Smooth muscle cell (in vitro differentiated cells): ENCODE data around the gene ARNT2. TPM values are rescaled to one million over a fixed set of nuclear protein-coding genes. Genes with fewer than 3 reads are reported as not detected.
A peak's percentile ranks its signal among the peaks of the same experiment; 100 is the strongest.

Experiments used
- DNase-seq: peaks from one replicate; lab custom pipeline; 2025; ENCODE audit not compliant: unreplicated experiment; lab: John Stamatoyannopoulos, UW
- H2AFZ ChIP-seq: fragments of 200-600 bp; sonication (generic); 2 replicates; pipeline ENCODE4 v1.6.0; 2016; ENCODE audit warnings: antibody characterized with exemption, low read depth, mild to moderate bottlenecking
- H3F3A ChIP-seq: fragments of 200-600 bp; sonication (generic); 2 replicates; pipeline ENCODE4 v1.6.0; 2017; ENCODE audit warnings: antibody characterized with exemption, low read depth
- H3K27ac ChIP-seq: fragments of 200-600 bp; sonication (generic); 2 replicates; pipeline ENCODE4 v1.5.1; 2016; ENCODE audit warnings: low read depth, mild to moderate bottlenecking
- H3K27me3 ChIP-seq: fragments of 200-600 bp; sonication (generic); 2 replicates; pipeline ENCODE4 v1.6.1; 2016; ENCODE audit warnings: low read depth, mild to moderate bottlenecking
- H3K36me3 ChIP-seq: fragments of 200-600 bp; sonication (generic); 2 replicates; pipeline ENCODE4 v1.5.1; 2016; ENCODE audit warnings: low read depth
- H3K4me1 ChIP-seq: fragments of 200-600 bp; sonication (generic); 2 replicates; pipeline ENCODE4 v1.5.1; 2016; ENCODE audit warnings: low read depth
- H3K4me2 ChIP-seq: fragments of 200-600 bp; sonication (generic); 2 replicates; pipeline ENCODE4 v1.6.0; 2016; ENCODE audit warnings: mild to moderate bottlenecking
- H3K4me3 ChIP-seq: fragments of 200-600 bp; sonication (generic); 2 replicates; pipeline ENCODE4 v1.5.1; 2016; ENCODE audit warnings: mild to moderate bottlenecking
- H3K79me2 ChIP-seq: fragments of 200-600 bp; sonication (generic); 2 replicates; pipeline ENCODE4 v1.6.0; 2016; ENCODE audit warnings: low read depth, mild to moderate bottlenecking
- H3K9ac ChIP-seq: fragments of 200-600 bp; sonication (generic); 2 replicates; pipeline ENCODE4 v1.6.0; 2016; ENCODE audit warnings: low read depth
- H3K9me3 ChIP-seq: fragments of 200-600 bp; sonication (generic); replicated peaks from 2 replicates; pipeline ENCODE4 v1.5.1; 2016; ENCODE audit warnings: low read depth
- H4K20me1 ChIP-seq: fragments of 200-600 bp; sonication (generic); 2 replicates; pipeline ENCODE4 v1.6.0; 2016; ENCODE audit warnings: low read depth
- WGBS: methylation state at CpG from one replicate; pipeline ENCODE4 v1.1.7; 2016; ENCODE audit warnings: low lambda C conversion rate; 5-methylcytosine and 5-hydroxymethylcytosine counted together
- polyA plus RNA-seq: library from polyadenylated mRNA; unstranded; fragments of >200 nt; fragmentation: Nextera tagmentation; extraction: Ambion mirVana; gene quantifications from 2 replicates; pipeline ENCODE4 v1.2.1, GENCODE V29; 2016
- total RNA-seq: library from RNA; depleted of rRNA; stranded (reverse); fragments of >200 nt; gene quantifications from 2 replicates; pipeline ENCODE4 v1.2.3, GENCODE V29; 2014
- TF ChIP-seq, protein P1 (sequence below): fragments of 200-600 bp; sonication (generic); IDR thresholded peaks from 2 replicates; pipeline ENCODE4 v1.5.1; 2017; ENCODE audit warnings: borderline replicate concordance, mild to moderate bottlenecking, antibody characterized with exemption; ENCODE audit not compliant: insufficient read depth, poor library complexity, severe bottlenecking

ARNT2 gene
- total and polyA plus RNA-seq, 2 experiments from 2014 or later, result 0.55 to 2.8 TPM

DNA sequence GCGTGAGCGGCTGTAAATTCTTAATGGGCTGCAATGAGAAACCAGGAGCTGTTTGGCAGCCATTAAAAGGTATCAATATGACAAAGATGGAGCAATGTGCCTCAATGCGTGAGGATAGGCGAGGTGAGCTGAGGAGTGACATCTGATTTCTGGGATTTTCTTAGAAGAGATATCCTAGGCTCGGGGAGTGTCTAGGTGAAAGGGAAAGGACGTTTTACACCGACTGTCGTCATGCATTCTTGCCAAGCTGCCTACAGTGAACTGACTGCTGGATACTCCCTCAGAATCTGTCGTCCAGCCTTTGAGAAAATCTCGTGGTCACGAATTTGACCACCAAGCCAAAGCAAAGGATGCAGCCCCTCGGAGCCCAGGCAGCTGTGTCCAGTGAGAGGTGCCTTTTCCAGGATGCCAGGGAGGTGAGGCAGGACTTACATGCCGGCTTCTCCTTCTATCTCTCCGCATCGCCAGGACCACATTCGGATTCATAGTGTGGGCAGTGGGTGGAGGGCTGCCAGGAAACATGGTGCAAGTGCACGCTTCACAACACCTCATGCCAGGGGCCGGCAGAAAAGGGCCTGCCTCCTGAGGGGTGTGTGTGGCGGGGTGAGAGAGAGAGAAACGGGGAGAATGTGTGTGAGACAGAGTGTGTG, 210.7 kb downstream of the ARNT2 start:
- Histone ChIP-seq H3K4me2 (no peak overlapping the region), H3K9ac (no peak overlapping the region), H4K20me1 (no peaks in the 10 kb centered on the region), H3K4me1 (peaks cover 6% of the 10 kb centered on the region), H3K9me3 (no peaks in the 10 kb centered on the region), H3K27ac (no peak overlapping the region), H3K27me3 (no peaks in the 10 kb centered on the region), H2AFZ (no peak overlapping the region), H3K4me3 (no peak overlapping the region), H3K36me3 (no peaks in the 10 kb centered on the region), H3F3A (no peaks in the 10 kb centered on the region), H3K79me2 (no peaks in the 10 kb centered on the region)
- TF ChIP-seq, protein P1, sequence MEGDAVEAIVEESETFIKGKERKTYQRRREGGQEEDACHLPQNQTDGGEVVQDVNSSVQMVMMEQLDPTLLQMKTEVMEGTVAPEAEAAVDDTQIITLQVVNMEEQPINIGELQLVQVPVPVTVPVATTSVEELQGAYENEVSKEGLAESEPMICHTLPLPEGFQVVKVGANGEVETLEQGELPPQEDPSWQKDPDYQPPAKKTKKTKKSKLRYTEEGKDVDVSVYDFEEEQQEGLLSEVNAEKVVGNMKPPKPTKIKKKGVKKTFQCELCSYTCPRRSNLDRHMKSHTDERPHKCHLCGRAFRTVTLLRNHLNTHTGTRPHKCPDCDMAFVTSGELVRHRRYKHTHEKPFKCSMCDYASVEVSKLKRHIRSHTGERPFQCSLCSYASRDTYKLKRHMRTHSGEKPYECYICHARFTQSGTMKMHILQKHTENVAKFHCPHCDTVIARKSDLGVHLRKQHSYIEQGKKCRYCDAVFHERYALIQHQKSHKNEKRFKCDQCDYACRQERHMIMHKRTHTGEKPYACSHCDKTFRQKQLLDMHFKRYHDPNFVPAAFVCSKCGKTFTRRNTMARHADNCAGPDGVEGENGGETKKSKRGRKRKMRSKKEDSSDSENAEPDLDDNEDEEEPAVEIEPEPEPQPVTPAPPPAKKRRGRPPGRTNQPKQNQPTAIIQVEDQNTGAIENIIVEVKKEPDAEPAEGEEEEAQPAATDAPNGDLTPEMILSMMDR, result no peak
- 97% methylated on average over 20 of the region's 20 CpGs for WGBS
- DNase-seq, result no peak

DNA sequence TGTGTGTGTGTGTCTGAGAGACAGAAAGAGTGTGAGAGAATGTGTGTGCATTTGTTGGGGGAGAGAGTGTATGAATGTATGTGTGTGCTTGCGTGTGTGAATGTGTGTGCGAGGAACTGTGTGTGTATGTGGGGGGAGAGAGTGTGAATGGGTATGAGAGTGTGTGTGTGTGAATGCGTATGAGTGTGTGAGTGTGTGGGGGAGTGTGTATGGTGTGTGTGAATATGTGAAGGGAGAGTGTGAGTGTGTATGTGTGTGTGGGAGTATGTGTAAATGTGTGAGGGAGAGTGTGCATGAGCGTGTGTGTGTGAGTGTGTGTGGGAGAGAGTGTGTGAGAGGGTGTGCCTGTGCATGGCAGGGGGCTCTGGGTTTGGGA, 211.2 kb downstream of the ARNT2 start:
- TF ChIP-seq, protein P1, result no peak
- no peaks in the 10 kb centered on the region for H3F3A ChIP-seq
- no peak overlapping the region for H2AFZ ChIP-seq
- no peaks in the 10 kb centered on the region for H3K79me2 ChIP-seq
- H3K27ac ChIP-seq, result no peak overlapping the region
- H3K36me3 ChIP-seq, result no peaks in the 10 kb centered on the region
- WGBS, result 96% methylated on average over 4 of the region's 4 CpGs
- no peak for DNase-seq
- H3K4me3 ChIP-seq, result no peak overlapping the region
- H3K4me2 ChIP-seq, result no peak overlapping the region
- H4K20me1 ChIP-seq, result no peaks in the 10 kb centered on the region
- no peak overlapping the region for H3K9ac ChIP-seq
- no peaks in the 10 kb centered on the region for H3K9me3 ChIP-seq
- H3K27me3 ChIP-seq, result no peaks in the 10 kb centered on the region
- H3K4me1 ChIP-seq, result peaks cover 6% of the 10 kb centered on the region

DNA sequence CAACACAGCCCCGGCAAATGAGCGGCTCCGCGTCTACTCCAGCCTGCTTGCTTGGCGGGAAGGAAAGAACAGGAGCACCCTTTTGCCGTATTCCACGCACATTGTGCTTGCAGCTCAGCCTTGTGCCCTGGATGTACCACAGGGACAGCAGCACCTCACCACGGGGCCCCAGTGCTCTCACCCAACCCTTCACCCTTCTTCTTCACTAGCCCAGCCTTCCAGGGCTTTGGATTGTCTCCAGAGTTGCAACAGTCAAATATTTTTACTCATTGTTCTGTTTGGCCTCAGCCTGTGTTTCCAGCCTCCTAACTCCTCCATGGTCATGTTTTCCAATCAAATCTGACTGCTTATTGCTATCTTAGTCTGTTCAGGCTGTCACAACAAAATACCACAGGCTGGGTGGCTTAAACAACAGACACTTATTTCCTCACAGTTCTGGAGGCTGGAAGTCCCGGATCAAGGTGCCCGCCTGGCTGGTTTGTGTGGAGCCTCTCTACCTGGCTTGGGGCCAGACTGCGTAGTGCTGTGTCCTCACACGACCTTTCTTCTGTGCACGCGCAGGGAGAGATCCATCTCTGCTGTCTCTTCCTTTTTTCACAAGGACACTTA, 211.7 kb downstream of the ARNT2 start:
- no peaks in the 10 kb centered on the region for H3K9me3 ChIP-seq
- no peaks in the 10 kb centered on the region for H3F3A ChIP-seq
- no peak overlapping the region for H2AFZ ChIP-seq
- H3K4me3 ChIP-seq, result no peak overlapping the region
- no peak overlapping the region for H3K9ac ChIP-seq
- H3K27me3 ChIP-seq, result no peaks in the 10 kb centered on the region
- H3K79me2 ChIP-seq, result no peaks in the 10 kb centered on the region
- no peak for DNase-seq
- 84% methylated on average over 12 of the region's 14 CpGs for WGBS
- TF ChIP-seq, protein P1, result no peak
- H3K4me2 ChIP-seq, result peak overlapping the region; percentile 22
- no peaks in the 10 kb centered on the region for H3K36me3 ChIP-seq
- no peak overlapping the region for H3K27ac ChIP-seq
- no peaks in the 10 kb centered on the region for H4K20me1 ChIP-seq
- peaks cover 6% of the 10 kb centered on the region for H3K4me1 ChIP-seq
